SH-SY5Y (cell line): ENCODE measurements around the gene GDF7.

Experiments
- GATA2 ChIP-seq: IDR thresholded peaks from 2 replicates; pipeline ENCODE4 v1.6.1; 2011; ENCODE audit warnings: mild to moderate bottlenecking, low read depth, low read length
- GATA3 ChIP-seq: IDR thresholded peaks from 2 replicates; pipeline ENCODE4 v1.6.1; 2011; ENCODE audit warnings: low read depth, mild to moderate bottlenecking, low read length, moderate library complexity

GRCh38 chr2:20621366-20622295, 45.3 kb upstream of the GDF7 start:
- TF ChIP-seq GATA2: no peak
- TF ChIP-seq GATA3: no peak
